Measurements from ENCODE around the gene MAZ. TPM values are rescaled to one million over a fixed set of nuclear protein-coding genes. Genes with fewer than 3 reads are reported as not detected.

Gene MAZ
- polyA plus RNA-seq, 1 experiment = 58.4 TPM

GRCh38 chr16:29860218-29860617 lies 53.9 kb downstream of the MAZ start:
- H3K27ac ChIP-seq (ENCODE audit: low read depth, low read length) = no peak overlapping the region
- H3K4me3 ChIP-seq (ENCODE audit: low read depth, low read length) = no peak overlapping the region
- H3K27me3 ChIP-seq (ENCODE audit: control insufficient read depth, insufficient read depth, low read length) = no peaks in the 10 kb centered on the region
- TF ChIP-seq, protein P1, sequence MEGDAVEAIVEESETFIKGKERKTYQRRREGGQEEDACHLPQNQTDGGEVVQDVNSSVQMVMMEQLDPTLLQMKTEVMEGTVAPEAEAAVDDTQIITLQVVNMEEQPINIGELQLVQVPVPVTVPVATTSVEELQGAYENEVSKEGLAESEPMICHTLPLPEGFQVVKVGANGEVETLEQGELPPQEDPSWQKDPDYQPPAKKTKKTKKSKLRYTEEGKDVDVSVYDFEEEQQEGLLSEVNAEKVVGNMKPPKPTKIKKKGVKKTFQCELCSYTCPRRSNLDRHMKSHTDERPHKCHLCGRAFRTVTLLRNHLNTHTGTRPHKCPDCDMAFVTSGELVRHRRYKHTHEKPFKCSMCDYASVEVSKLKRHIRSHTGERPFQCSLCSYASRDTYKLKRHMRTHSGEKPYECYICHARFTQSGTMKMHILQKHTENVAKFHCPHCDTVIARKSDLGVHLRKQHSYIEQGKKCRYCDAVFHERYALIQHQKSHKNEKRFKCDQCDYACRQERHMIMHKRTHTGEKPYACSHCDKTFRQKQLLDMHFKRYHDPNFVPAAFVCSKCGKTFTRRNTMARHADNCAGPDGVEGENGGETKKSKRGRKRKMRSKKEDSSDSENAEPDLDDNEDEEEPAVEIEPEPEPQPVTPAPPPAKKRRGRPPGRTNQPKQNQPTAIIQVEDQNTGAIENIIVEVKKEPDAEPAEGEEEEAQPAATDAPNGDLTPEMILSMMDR (IDR thresholded peaks at IDR 0.05; ENCODE audit: low read depth, low read length) = no peak
- ChIA-PET POLR2A (no interaction called here), CTCF (interaction anchor here (1.1 kb wide), 1 partner anchor 12 kb away, joined by 4 read pairs; no protein-coding TSS in a partner anchor)
- H3K9me3 ChIP-seq (ENCODE audit: control insufficient read depth, insufficient read depth, low read length) = no peaks in the 10 kb centered on the region; the same call in 1 of the 2 replicates
- no peak for DNase-seq (ENCODE audit: low read depth, low spot score)

Small RNA genes within 50 kb of the gene (small RNA-seq; reads per million reads assigned to genes)
- gene AC009133.6 (ENCODE audit: insufficient read length, low read depth) = not detected
- gene AC120114.4 (ENCODE audit: insufficient read length, low read depth) = not detected

Other genes with a start within 250 kb of the MAZ start
- gene SPN, start 143.3 kb upstream of the MAZ start, polyA plus RNA-seq (2011; rRNA removed) = 0.04 and 0.05 TPM in 2 replicates
- 16.0 and 16.6 TPM in 2 replicates for gene QPRT, start 127.3 kb upstream of the MAZ start, polyA plus RNA-seq (2011; rRNA removed)
- not detected in 2 replicates for gene C16orf54, start 60.5 kb upstream of the MAZ start, polyA plus RNA-seq (2011; rRNA removed)
- not detected in 2 replicates for gene ZG16, start 28.3 kb upstream of the MAZ start, polyA plus RNA-seq (2011; rRNA removed)
- gene KIF22, start 15.8 kb upstream of the MAZ start, polyA plus RNA-seq (2011; rRNA removed) = 14.1 and 19.9 TPM in 2 replicates
- 5.7 and 6.1 TPM in 2 replicates for gene PRRT2, start 5.7 kb downstream of the MAZ start, polyA plus RNA-seq (2011; rRNA removed)
- 14.3 and 14.5 TPM in 2 replicates for gene PAGR1, start 9.6 kb downstream of the MAZ start, polyA plus RNA-seq (2011; rRNA removed)
- gene MVP, start 13.9 kb downstream of the MAZ start, polyA plus RNA-seq (2011; rRNA removed) = 251 and 321 TPM in 2 replicates
- gene CDIPT, start 56.7 kb downstream of the MAZ start, polyA plus RNA-seq (2011; rRNA removed) = 89.9 and 112 TPM in 2 replicates
- 5.0 and 6.8 TPM in 2 replicates for gene SEZ6L2, start 93.0 kb downstream of the MAZ start, polyA plus RNA-seq (2011; rRNA removed)
- 3.5 and 4.6 TPM in 2 replicates for gene ASPHD1, start 94.0 kb downstream of the MAZ start, polyA plus RNA-seq (2011; rRNA removed)
- gene KCTD13, start 119.7 kb downstream of the MAZ start, polyA plus RNA-seq (2011; rRNA removed) = 7.4 and 8.8 TPM in 2 replicates
- 88.6 and 107 TPM in 2 replicates for gene TMEM219, start 155.6 kb downstream of the MAZ start, polyA plus RNA-seq (2011; rRNA removed)
- gene TAOK2, start 167.3 kb downstream of the MAZ start, polyA plus RNA-seq (2011; rRNA removed) = 16.9 and 18.2 TPM in 2 replicates
- 2.5 and 3.8 TPM in 2 replicates for gene HIRIP3, start 189.1 kb downstream of the MAZ start, polyA plus RNA-seq (2011; rRNA removed)
- 27.3 and 27.5 TPM in 2 replicates for gene INO80E, start 189.7 kb downstream of the MAZ start, polyA plus RNA-seq (2011; rRNA removed)
- 0.22 and 0.46 TPM in 2 replicates for gene DOC2A, start 204.5 kb downstream of the MAZ start, polyA plus RNA-seq (2011; rRNA removed)
- not detected in 2 replicates for gene C16orf92, start 216.7 kb downstream of the MAZ start, polyA plus RNA-seq (2011; rRNA removed)
- not detected in 2 replicates for gene TLCD3B, start 224.7 kb downstream of the MAZ start, polyA plus RNA-seq (2011; rRNA removed)

Data from AG04450 (cell line).